Esophagus muscularis mucosa (tissue), 4 donors: ENCODE data around the gene HEATR5A. TPM values are rescaled to one million over a fixed set of nuclear protein-coding genes. Genes with fewer than 3 reads are reported as not detected.

Experiments
- DNase-seq: peaks from one replicate; pipeline ENCODE4 v3.0.0-alpha.2; 2017; ENCODE audit errors: extremely low spot score
- H3K27ac ChIP-seq, 4 donors: fragments of 200-600 bp; sonication (generic); replicated peaks in 1 of 4; 1 replicate in 3 of 4; 2 replicates in 1 of 4; pipeline ENCODE4 v1.5.1; 2016 to 2019; ENCODE audit warnings: mild to moderate bottlenecking in 1 of 4
- H3K27me3 ChIP-seq, 4 donors: fragments of 200-600 bp; sonication (generic); one replicate each; pipeline versions ENCODE4 v1.5.1 to v1.6.0; 2016 to 2019
- H3K36me3 ChIP-seq, 4 donors: fragments of 200-600 bp; sonication (generic); one replicate each; pipeline ENCODE4 v1.5.1; 2016 to 2019
- H3K4me1 ChIP-seq, 4 donors: fragments of 200-600 bp; sonication (generic); one replicate each; pipeline ENCODE4 v1.5.1; 2016 to 2019
- H3K4me3 ChIP-seq, 4 donors: fragments of 200-600 bp; sonication (generic); 1 replicate in 2 of 4; 2 replicates in 2 of 4; pipeline ENCODE4 v1.5.1; 2016 to 2019; ENCODE audit warnings: mild to moderate bottlenecking in 4 of 4, moderate library complexity in 1 of 4
- H3K9me3 ChIP-seq, 4 donors: fragments of 200-600 bp; sonication (generic); 1 replicate in 3 of 4; 2 replicates in 1 of 4; pipeline ENCODE4 v1.5.1; 2016 to 2019
- EP300 ChIP-seq: sonication (generic); formaldehyde crosslinking; IDR thresholded peaks from one replicate; pipeline ENCODE4 v1.6.1; 2017; ENCODE audit warnings: antibody characterized with exemption
- POLR2A ChIP-seq: fragments of 450-650 bp; IDR thresholded peaks from one replicate; pipeline ENCODE4 v1.6.1; 2017; ENCODE audit warnings: antibody characterized with exemption, moderate library complexity, mild to moderate bottlenecking, low read depth
- POLR2AphosphoS5 ChIP-seq, 2 donors: sonication (generic); formaldehyde crosslinking; IDR thresholded peaks; one replicate each; pipeline ENCODE4 v1.6.1; 2017; ENCODE audit warnings: antibody characterized with exemption in 2 of 2
- WGBS: methylation state at CpG from one replicate; pipeline ENCODE4 v1.1.5; 2018; 5-methylcytosine and 5-hydroxymethylcytosine counted together
- intact Hi-C: fragments of 100-400 bp; cut with DNase I; formaldehyde crosslinking; loops from one replicate; pipeline ENCODE4 v1.15.1; 2023
- total RNA-seq, 4 donors: library from RNA; depleted of rRNA; stranded (reverse); fragments of >200 nt; gene quantifications; one replicate each; pipeline versions ENCODE4 v1.1.0 to v1.2.1, GENCODE V29; 2016
- TF ChIP-seq, protein P1 (sequence below), 3 experiments: fragments of 200-600 bp in 2 of 3; fragments of 450-650 bp in 1 of 3; sonication (generic) in 2 of 3; IDR thresholded peaks; one replicate each; pipeline ENCODE4 v1.5.1; 2017 to 2019; ENCODE audit warnings: antibody characterized with exemption in 3 of 3, mild to moderate bottlenecking in 2 of 3, moderate library complexity in 1 of 3

Gene HEATR5A
- total RNA-seq, 4 donors from 2014 or later = 24.1 to 38.2 (median 28.2) TPM

DNA sequence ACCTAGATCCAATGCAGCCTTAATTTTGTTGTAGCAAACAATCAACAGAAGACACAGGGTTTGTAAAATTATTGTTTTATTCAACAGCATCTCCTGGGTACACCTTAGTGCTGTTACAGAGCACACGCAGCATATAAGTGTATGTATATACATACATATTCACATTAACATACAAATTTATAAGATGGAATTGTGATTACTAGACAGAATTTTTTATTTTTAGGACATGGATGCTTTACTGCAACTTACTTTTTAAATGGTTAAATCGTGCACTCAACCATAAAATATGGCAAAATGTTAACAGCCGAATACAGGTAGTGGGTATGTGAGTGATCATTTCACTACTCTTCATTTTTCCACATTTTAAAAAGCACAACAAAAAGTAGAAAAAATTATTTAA lies 16.6 kb downstream of the HEATR5A start:
- no peaks in the 10 kb centered on the region for H3K27me3 ChIP-seq
- TF ChIP-seq POLR2AphosphoS5 (IDR thresholded peaks at IDR 0.05) (no peak), POLR2A (no peak), EP300 (no peak)
- TF ChIP-seq, protein P1, sequence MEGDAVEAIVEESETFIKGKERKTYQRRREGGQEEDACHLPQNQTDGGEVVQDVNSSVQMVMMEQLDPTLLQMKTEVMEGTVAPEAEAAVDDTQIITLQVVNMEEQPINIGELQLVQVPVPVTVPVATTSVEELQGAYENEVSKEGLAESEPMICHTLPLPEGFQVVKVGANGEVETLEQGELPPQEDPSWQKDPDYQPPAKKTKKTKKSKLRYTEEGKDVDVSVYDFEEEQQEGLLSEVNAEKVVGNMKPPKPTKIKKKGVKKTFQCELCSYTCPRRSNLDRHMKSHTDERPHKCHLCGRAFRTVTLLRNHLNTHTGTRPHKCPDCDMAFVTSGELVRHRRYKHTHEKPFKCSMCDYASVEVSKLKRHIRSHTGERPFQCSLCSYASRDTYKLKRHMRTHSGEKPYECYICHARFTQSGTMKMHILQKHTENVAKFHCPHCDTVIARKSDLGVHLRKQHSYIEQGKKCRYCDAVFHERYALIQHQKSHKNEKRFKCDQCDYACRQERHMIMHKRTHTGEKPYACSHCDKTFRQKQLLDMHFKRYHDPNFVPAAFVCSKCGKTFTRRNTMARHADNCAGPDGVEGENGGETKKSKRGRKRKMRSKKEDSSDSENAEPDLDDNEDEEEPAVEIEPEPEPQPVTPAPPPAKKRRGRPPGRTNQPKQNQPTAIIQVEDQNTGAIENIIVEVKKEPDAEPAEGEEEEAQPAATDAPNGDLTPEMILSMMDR (IDR thresholded peaks at IDR 0.05) = no peak
- 95% methylated on average over 3 of the region's 3 CpGs for WGBS
- no peak for DNase-seq
- no peak overlapping the region for H3K4me3 ChIP-seq
- H3K27ac ChIP-seq = no peak overlapping the region
- intact Hi-C loops = no loop called here
- H3K36me3 ChIP-seq = peaks cover 0 to 31% (median 20%) of the 10 kb centered on the region in 4 donors
- H3K9me3 ChIP-seq = no peaks in the 10 kb centered on the region
- peaks cover 0 to 11% (median 6%) of the 10 kb centered on the region in 4 donors for H3K4me1 ChIP-seq

DNA sequence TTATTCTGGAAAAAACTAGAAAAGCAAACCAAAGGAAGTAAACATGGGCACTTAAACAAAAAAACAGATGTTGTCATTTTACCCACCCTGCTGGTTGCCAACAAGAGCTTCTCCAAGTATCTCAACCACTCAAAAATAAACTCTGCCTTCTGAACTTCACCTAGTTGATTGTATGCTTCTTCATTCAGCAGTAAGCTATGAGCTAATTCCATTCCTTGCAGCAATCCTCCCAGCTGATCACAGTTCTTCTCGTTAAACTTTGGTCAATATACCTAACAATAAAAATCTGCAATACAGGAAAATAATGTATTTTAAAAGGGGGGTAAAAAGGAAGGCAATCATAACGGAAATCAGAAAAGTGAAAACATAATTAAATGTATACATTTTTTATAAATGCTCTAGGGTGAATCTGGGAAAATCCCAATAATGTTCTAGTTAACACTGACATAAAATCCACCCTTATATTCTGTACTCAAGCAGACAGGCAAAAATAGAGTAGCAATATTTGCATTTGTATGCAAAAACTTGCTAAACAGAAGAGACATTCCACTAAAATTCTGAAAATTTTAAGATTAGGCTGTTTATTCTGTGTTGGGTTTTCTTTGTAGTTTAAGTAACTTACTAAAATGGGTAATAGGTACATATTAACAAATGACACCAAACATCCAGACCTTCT lies 17.4 kb downstream of the HEATR5A start:
- no peak for DNase-seq
- TF ChIP-seq, protein P1 (IDR thresholded peaks at IDR 0.05) = no peak
- TF ChIP-seq POLR2A = no peak
- no peak for TF ChIP-seq POLR2AphosphoS5 (IDR thresholded peaks at IDR 0.05)
- no peak for TF ChIP-seq EP300
- Histone ChIP-seq H3K27ac (no peak overlapping the region), H3K9me3 (no peaks in the 10 kb centered on the region), H3K4me3 (no peak overlapping the region), H3K36me3 (peaks cover 0 to 39% (median 28%) of the 10 kb centered on the region in 4 donors), H3K27me3 (no peaks in the 10 kb centered on the region), H3K4me1 (peaks cover 0 to 11% (median 6%) of the 10 kb centered on the region in 4 donors)
- intact Hi-C loops = no loop called here
- 78% methylated on average over 2 of the region's 2 CpGs for WGBS

GRCh38 chr14:31401369-31401932 lies 18.9 kb downstream of the HEATR5A start:
- Histone ChIP-seq H3K4me3 (no peak overlapping the region), H3K27me3 (no peaks in the 10 kb centered on the region), H3K9me3 (no peaks in the 10 kb centered on the region), H3K36me3 (peaks cover 0 to 52% (median 40%) of the 10 kb centered on the region in 4 donors), H3K4me1 (peaks cover 0 to 11% (median 6%) of the 10 kb centered on the region in 4 donors), H3K27ac (no peak overlapping the region)
- DNase-seq = no peak
- intact Hi-C loops = no loop called here
- TF ChIP-seq, protein P1 (IDR thresholded peaks at IDR 0.05) = no peak
- TF ChIP-seq POLR2AphosphoS5 (IDR thresholded peaks at IDR 0.05) (no peak), EP300 (no peak), POLR2A (no peak)
- 93% methylated on average over 3 of the region's 3 CpGs for WGBS

DNA sequence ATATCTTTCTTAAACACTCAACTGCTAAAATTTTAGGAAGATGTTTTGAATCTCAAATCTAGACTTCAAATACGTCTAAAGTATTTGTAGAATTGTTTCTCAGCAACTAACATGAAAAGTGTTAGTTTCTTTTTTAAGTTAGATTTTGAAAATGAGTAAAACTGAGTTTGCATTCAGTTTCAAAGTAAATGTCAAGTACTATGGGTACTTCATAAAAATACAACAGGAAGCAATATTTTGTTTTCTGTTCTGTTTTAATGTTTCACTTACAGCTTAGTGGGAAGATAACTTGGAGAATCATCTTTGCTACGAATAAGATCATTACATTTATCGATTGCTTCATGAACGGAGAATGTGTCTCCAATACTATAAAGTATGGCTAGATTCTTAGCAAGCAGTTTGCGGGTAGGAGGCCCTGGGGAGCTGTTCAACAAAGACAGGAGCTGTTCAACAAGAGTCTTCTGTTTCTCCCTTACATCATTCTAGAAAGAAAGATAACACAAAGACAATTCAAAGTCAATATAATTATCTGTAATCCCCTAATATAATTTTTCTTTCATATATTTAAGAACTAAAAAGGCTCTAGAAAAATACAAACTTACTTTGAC lies 20.2 kb downstream of the HEATR5A start:
- H3K36me3 ChIP-seq = peaks cover 0 to 61% (median 49%) of the 10 kb centered on the region in 4 donors
- intact Hi-C loops = no loop called here
- no peak overlapping the region for H3K27ac ChIP-seq
- no peaks in the 10 kb centered on the region for H3K9me3 ChIP-seq
- H3K27me3 ChIP-seq = no peaks in the 10 kb centered on the region
- H3K4me3 ChIP-seq = no peak overlapping the region
- WGBS = 77% methylated on average over 5 of the region's 5 CpGs
- no peak for DNase-seq
- TF ChIP-seq POLR2AphosphoS5 (IDR thresholded peaks at IDR 0.05) (no peak), POLR2A (no peak), EP300 (no peak)
- TF ChIP-seq, protein P1 (IDR thresholded peaks at IDR 0.05) = no peak
- H3K4me1 ChIP-seq = peaks cover 0 to 11% (median 1%) of the 10 kb centered on the region in 4 donors
